Activated T-helper 17 cell treated with anti-CD3 and anti-CD28 coated beads, Interleukin-2, amount 50 U/mL, for 72 hours (primary cell): ENCODE measurements around the gene FKRP. TPM values are rescaled to one million over a fixed set of nuclear protein-coding genes. Genes with fewer than 3 reads are reported as not detected.
A peak's percentile ranks its signal among the peaks of the same experiment; 100 is the strongest.

Source experiments
- ATAC-seq: fragments of 150-1000 bp; cut with Tn5 transposase; replicated peaks from 2 replicates; pipeline ENCODE4 v1.10.0; 2021; ENCODE audit warnings: mild to moderate bottlenecking, moderate library complexity
- H3K27ac Mint-ChIP-seq: one replicate; pipeline ENCODE4 v1.8.0; 2022; ENCODE audit warnings: mixed read lengths
- H3K27me3 Mint-ChIP-seq: one replicate; pipeline ENCODE4 v1.8.0; 2022; ENCODE audit warnings: mixed read lengths
- H3K36me3 Mint-ChIP-seq: one replicate; pipeline ENCODE4 v1.8.0; 2022; ENCODE audit warnings: low read depth, mild to moderate bottlenecking, mixed read lengths
- H3K4me1 Mint-ChIP-seq: one replicate; pipeline ENCODE4 v1.8.0; 2022; ENCODE audit warnings: mixed read lengths
- H3K4me3 Mint-ChIP-seq: one replicate; pipeline ENCODE4 v1.8.0; 2022; ENCODE audit warnings: mild to moderate bottlenecking, mixed read lengths
- H3K9me3 Mint-ChIP-seq: one replicate; pipeline ENCODE4 v1.8.0; 2022; ENCODE audit warnings: mixed read lengths
- total RNA-seq, 2 donors: library from RNA; stranded (reverse); gene quantifications; one replicate each; pipeline ENCODE4 v1.2.3, GENCODE V29; 2022

Gene FKRP
- total RNA-seq, 2 donors from 2014 or later, result 6.3 to 14.3 TPM

DNA sequence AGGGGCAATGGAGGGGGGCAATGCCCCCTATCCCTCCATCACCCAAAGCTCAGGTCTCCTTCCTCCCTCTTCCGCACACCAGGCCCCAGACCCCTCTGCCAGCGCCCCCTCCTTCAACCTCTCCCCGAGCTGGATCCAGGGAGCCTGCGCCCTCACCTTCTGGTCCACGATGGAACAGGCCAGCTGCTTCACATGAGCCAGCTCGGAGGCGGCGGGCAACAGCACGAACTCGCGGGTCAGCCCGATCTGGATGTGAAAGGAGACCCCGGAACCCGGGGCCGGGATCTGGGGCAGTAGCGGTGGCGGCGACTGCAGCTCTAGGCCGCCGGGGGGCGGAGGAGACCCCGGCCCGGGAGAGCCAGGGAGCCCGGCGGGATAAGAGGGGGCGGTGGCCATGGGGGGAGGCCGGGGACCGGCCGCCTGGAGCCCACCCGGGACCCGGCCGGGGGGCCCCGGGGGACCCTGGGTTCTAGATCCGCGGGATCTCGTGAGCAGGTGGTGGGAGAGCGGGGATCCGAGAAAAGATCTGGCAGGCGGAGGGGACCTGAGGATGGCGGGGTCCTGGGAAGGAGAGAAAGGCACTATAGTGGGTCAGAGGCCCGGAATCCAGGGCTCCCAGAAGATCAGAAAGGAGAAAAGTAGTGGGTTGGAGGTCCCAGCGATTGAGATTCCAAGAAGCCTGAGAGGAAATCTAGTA is 29.7 kb upstream of the FKRP start:
- H3K27me3 Mint-ChIP-seq, result no peaks in the 10 kb centered on the region
- no peaks in the 10 kb centered on the region for H3K9me3 Mint-ChIP-seq
- H3K36me3 Mint-ChIP-seq, result peaks cover 72% of the 10 kb centered on the region
- H3K4me3 Mint-ChIP-seq, result peak overlapping the region; percentile 92
- ATAC-seq, result no peak
- H3K4me1 Mint-ChIP-seq, result peaks cover 27% of the 10 kb centered on the region
- peak overlapping the region; percentile 96 for H3K27ac Mint-ChIP-seq

DNA sequence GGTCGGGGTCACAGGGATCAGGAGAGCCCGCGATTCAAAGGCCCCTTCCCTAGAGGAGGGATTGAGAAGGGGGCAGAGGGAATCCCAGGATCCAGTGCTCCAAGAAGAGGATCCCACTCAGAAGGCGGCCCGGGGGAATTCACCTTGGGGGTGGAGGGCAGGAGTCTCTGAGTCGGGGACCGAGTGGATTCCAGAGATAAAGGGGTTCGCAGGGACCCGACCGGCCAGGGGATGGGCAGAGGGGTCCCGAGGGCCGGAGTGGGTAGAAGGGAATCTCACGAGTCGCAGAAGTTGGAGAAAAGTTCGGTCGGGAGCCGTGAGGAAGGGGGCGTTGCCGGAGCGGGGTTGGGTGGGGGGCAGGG is 29.2 kb upstream of the FKRP start:
- Mint-ChIP-seq H3K9me3 (no peaks in the 10 kb centered on the region), H3K27me3 (no peaks in the 10 kb centered on the region), H3K4me3 (peak overlapping the region; percentile 92), H3K4me1 (peaks cover 27% of the 10 kb centered on the region), H3K36me3 (peaks cover 75% of the 10 kb centered on the region), H3K27ac (peak overlapping the region; percentile 96)
- ATAC-seq, result no peak

DNA sequence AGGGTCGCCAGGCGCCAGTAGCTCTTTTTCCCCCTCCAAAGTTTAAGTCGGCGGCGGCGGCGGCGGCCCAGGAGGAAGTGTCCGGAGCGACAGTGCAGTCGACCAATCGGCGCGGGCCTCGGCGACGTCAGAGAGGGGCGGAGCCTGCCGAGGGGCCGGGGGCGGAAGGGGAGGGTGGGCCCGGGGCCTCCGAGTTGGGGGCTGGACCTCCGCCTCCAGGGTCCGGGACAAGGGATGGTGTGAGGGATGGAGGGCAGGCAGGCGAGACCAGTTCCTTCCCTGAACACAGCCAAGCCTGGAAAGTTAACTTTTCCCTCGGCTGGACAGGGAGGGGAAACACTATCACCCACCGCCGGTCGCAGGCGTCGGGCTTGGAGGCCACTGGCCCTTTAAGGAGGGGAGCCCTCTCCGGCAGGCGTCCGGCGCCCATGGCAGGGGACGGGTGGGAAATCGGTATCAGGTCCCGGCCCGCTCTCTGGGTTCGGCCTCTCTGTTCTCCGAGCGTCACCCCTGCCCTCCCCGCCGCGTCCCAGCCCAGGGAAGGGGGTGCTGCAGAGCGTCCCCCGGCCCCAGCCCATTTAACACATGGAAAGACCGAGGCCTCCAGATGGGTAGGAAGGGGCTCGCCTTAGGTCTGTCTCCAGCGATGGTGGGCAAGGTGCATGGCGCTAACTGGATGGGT is 28.7 kb upstream of the FKRP start, which contains the start of gene PRKD2:
PRKD2 (minus strand) TSS at position 81 of the 682 bp plus-strand sequence. CDS start 744 bp downstream, outside the sequence.
- peak within 1 kb of the TSS; percentile 92 for H3K4me3 Mint-ChIP-seq
- H3K27me3 Mint-ChIP-seq, result no peaks in the 10 kb centered on the region
- no peaks in the 10 kb centered on the region for H3K9me3 Mint-ChIP-seq
- peak within 1 kb of the TSS; percentile 96 for H3K27ac Mint-ChIP-seq
- H3K36me3 Mint-ChIP-seq, result peaks cover 76% of the 10 kb centered on the region
- ATAC-seq, result peak; percentile 79
- peaks cover 30% of the 10 kb centered on the region for H3K4me1 Mint-ChIP-seq

DNA sequence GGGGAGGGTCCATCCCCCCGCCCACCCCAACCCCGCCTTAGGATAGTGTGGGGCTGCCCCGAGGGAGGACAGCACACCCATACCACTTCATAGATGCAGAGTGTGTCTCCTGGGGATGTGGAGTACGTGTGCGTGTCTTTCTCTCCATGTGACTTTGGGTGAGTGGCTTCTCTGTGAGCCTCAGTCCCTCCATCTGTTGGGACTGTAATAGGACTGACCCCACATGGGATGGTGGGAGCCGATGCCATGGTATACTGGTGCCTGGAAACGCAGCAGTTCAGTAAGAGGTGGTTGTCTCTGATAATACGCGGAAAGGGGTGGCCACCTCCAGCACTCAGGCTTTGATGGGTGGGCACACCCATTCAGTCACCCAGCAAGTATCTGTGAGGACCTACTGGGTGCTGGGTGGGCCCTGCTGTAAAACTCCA is 28.1 kb upstream of the FKRP start:
- H3K4me1 Mint-ChIP-seq, result peaks cover 31% of the 10 kb centered on the region
- peak overlapping the region; percentile 92 for H3K4me3 Mint-ChIP-seq
- peaks cover 76% of the 10 kb centered on the region for H3K36me3 Mint-ChIP-seq
- ATAC-seq, result peak; percentile 58
- no peaks in the 10 kb centered on the region for H3K27me3 Mint-ChIP-seq
- peak overlapping the region; percentile 96 for H3K27ac Mint-ChIP-seq
- no peaks in the 10 kb centered on the region for H3K9me3 Mint-ChIP-seq

DNA sequence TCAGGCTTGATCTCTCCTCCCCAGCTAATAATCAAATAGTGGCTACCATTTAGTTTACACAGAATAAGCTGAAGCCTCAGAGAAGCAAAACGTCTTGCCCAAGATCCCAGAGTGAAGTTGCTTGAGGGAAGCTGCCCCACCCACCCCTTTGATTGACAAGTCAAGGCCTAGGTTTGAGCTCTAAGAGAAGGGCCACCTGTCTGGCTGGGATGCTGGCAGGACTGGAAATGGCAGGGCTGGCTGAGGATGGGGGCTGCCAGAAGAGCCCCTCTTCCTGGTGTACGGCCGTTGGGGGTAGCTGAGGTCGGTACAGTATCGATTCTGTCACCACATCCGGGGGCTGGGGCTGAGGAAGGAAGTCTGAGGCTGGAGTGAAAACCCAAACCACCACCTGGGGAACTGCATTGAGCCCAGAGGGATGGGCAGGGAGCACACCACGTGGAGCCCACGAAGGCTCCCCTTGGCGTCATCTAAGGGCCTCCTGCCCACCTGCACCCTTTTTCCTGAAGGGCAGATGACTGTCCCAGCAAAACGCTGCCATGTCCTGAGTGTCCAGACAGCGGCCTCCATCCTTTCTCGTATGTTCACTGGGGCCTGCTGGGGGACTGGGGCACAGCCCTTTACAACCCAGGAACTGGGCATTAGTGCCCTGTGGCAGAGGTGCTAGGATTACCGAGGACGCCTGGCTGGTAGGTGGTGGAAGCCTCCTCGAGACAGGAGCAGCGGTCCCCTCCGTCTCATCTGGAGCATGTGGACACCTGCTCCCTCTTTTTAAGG is 27.5 kb upstream of the FKRP start:
- Mint-ChIP-seq H3K4me3 (peak overlapping the region; percentile 92), H3K9me3 (no peaks in the 10 kb centered on the region), H3K27ac (peak overlapping the region; percentile 96), H3K27me3 (no peaks in the 10 kb centered on the region), H3K36me3 (peaks cover 74% of the 10 kb centered on the region), H3K4me1 (peaks cover 31% of the 10 kb centered on the region)
- peak; percentile 37 for ATAC-seq

DNA sequence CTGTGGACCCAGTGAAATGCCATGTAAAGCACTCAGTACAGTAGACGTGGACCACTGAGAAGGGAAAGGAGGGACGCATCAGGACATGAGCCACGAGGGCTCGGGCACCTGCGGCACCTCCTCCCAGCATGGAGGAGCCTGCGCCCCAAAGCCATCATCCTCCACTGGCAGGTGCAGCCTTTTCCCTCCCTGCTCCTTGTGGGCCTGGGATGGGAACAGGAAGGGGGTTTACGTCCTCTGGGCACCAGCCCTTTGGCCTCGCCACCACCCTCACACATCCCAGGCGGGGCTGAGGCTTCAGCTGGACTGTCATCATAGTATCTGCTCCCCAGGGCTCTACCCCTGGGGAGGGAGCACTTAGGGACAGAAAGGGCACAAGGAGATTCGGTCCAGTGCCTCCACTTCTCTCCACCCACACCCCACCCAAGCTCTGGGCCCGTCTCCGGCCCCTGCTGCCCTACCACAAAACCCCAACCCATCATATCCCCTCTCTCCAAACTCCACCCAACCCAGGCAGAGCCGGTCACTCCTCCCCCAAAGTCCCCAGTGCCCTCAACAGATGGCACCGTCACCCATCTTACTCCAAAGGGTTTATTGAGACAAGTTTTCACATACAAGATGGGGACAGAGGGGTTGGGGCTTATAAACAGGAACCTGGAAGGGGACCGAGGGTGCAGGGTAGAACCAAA is 26.8 kb upstream of the FKRP start:
- Mint-ChIP-seq H3K9me3 (no peaks in the 10 kb centered on the region), H3K36me3 (peaks cover 74% of the 10 kb centered on the region), H3K27ac (peak overlapping the region; percentile 70), H3K27me3 (no peaks in the 10 kb centered on the region), H3K4me1 (peaks cover 31% of the 10 kb centered on the region), H3K4me3 (peak overlapping the region; percentile 92)
- ATAC-seq, result no peak

DNA sequence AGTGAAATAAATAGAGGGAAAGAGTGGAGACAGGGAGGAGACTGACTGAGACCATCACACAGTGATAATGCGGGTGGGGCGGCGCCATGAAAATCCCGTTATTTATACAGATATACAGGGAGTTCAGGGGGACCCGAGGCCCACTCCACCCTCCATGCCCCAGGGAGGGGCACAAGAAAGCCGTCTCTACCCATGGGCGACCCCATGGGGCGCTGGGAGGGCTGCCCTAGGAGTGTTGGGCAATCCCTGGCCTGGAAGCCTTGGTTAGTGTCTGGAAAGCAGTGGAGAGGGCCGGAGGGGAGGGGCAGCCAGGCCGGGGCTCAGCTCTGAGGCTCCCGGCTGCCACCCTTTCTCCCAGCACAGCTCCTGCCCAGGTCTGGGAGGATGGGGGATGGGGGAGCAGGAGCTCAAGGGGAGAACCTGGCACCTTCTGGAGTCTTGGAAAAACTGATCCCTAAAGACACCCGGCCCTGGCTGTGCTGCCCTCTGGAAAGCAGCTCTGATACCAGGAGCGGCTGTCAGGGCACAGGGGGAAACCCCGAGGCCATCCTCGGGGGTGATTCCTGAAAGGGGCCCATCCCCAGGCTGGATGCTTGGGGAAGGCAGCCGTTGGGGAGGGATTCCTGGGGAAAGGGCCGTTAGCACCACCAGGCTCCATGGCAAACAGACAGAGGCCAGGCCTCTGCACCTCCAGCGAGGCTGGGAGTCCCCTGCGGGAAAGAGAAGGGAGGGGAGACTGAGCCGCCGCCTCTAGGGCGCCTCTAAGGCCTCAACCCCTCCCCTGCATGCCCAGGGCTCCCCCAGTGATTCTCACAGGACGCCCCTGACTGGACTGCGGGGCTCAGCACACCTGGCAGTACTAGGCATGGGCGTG is 26.0 kb upstream of the FKRP start:
- ATAC-seq, result no peak
- Mint-ChIP-seq H3K4me3 (peak overlapping the region; percentile 92), H3K36me3 (peaks cover 77% of the 10 kb centered on the region), H3K9me3 (no peaks in the 10 kb centered on the region), H3K27me3 (no peaks in the 10 kb centered on the region), H3K27ac (peak overlapping the region; percentile 70), H3K4me1 (peaks cover 31% of the 10 kb centered on the region)

DNA sequence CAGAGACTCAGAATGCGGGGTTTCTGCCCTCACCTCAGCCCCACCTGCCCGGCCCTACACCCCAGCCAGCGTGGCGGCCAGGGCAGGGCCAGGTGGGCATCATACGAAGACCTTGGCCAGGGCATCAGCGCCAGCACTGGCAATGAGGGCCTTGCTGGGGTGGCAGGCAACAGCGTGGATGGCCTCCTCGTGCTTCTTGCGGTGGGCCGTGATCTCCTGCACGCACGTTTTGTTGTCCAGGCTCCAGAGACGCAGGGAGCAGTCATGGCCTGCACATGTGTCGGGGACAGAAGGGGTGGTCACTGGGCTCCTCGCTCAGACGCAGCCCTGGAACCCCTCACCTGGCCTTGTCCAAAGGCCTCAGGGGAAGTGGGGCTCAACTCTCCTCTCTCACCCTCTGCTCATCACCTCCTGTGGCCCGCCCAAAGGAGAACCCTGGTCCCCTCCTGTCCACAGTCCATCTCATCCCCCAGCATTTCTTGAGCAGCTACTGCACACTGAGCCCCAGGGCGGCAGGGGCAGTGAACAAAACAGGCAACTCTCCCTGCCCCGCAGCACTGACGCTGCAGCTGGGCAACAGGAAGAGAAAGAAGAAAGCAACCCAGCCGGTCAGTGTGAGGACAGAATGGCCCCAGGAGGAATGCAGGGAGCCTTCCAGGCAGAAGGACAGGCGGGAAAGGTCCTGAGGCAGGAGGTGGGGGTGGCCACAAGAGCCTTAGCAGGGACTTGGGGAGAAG is 25.2 kb upstream of the FKRP start:
- no peak for ATAC-seq
- Mint-ChIP-seq H3K4me1 (peaks cover 27% of the 10 kb centered on the region), H3K27me3 (no peaks in the 10 kb centered on the region), H3K4me3 (no peak overlapping the region), H3K27ac (peak overlapping the region; percentile 13), H3K9me3 (no peaks in the 10 kb centered on the region), H3K36me3 (peaks cover 78% of the 10 kb centered on the region)

DNA sequence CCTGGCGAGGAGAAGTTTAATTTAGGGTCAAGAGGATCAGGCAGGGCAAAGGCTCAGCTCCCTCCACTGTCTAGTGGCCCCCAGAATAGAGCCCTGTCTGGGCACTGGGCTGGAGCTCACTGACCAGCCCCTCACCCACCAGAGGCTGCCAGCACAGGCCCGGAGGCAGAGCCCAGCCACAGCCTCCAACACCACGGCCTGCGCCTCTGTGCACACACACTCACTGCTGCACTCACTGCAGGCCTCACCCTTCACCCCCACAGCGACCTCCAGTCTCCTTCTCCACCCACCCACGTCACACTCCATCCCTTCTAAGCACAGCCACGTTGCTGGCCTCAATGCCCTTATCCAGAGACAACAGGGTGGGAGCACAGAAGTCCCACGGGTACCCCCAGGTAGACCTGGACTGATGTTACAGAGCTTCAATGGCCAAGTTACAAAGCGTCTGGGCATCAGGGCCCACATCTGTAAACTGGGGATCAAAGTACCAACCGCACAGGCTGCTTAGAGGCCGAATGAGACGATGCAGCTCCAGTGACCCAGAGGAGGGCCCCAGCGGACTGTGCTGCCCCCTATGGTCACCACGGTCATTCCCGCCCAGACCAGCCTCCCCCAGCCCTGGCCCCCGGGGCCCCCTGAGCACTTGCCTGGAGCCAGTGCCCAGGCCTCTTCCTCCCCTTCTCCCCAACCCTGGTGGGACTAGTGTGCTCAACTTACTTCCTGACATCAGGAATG is 24.4 kb upstream of the FKRP start:
- Mint-ChIP-seq H3K9me3 (no peaks in the 10 kb centered on the region), H3K4me3 (no peak overlapping the region), H3K27ac (peak overlapping the region; percentile 13), H3K36me3 (peaks cover 78% of the 10 kb centered on the region), H3K4me1 (peaks cover 27% of the 10 kb centered on the region), H3K27me3 (no peaks in the 10 kb centered on the region)
- ATAC-seq, result no peak

DNA sequence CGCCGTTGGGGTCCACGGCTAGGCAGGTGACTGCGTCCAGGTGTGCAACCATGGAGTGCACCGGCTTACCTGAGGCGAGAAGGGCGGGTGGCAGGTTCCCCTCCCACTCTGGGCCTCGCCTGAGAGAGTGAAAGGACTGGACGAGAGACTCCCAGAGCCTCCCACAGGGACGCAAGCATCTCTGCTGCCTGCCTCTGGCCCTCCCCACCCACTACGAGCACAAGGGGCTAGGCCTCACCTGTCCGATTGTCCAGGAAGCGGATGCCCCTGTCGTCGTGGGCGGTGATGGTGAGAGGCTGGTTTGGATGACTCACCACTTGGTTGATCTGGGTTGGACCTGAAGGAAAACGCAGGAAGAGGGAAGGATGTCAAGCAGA is 23.9 kb upstream of the FKRP start:
- Mint-ChIP-seq H3K27me3 (no peaks in the 10 kb centered on the region), H3K36me3 (peaks cover 78% of the 10 kb centered on the region), H3K4me3 (no peak overlapping the region), H3K4me1 (peaks cover 27% of the 10 kb centered on the region), H3K9me3 (no peaks in the 10 kb centered on the region), H3K27ac (peak overlapping the region; percentile 47)
- ATAC-seq, result no peak

DNA sequence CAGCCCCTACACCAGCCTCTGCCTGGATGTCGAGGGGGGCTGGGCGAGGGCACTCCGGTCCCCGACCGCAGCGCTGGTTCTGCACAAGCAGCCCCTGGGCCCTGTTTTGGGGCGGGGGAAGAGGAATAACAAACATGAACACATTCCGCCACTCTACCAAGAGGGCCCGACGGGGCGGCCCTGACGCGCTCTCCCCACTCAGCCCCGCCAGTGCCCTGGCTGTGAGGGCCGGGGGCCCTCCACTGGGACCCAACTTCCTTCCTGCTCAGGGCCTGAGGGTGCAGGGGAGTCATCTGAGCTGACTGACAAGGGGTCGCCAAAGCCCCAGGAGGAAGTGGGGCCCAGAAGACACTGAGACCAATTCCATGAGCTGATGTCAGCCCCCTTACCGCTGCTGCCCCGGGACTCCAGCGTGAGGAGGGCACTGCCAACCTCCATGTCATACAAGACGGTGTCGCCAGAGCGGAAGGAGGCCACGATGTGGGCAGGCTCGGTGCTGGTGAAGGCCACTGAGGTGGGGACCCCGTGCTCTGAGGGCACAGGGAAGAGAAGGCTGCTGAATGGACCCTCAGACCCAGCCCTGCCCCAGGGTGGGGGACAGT is 23.3 kb upstream of the FKRP start:
- H3K4me1 Mint-ChIP-seq, result peaks cover 27% of the 10 kb centered on the region
- peak overlapping the region; percentile 47 for H3K27ac Mint-ChIP-seq
- no peak for ATAC-seq
- H3K4me3 Mint-ChIP-seq, result no peak overlapping the region
- no peaks in the 10 kb centered on the region for H3K9me3 Mint-ChIP-seq
- H3K27me3 Mint-ChIP-seq, result no peaks in the 10 kb centered on the region
- peaks cover 81% of the 10 kb centered on the region for H3K36me3 Mint-ChIP-seq

DNA sequence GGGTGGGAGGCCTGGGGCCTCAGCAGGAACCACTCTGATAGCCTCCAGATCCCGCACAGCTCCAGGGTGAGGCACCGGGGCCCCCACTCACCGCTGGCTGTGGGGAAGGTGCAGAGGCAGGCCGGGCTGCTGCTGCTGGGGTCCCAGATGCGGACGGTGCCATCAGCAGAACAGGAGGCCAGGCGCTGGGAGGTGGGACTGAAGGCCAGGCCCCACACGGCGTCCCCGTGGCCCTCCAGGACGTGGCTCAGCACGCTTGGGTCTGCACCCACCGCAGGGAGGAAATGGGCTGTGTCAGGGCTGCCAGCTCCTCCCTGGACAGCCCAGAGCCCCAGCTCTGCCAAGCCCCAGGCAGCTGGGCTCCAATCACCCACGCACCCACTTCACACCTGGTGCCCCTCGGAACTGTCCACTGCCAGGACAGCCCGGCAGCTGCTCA is 22.8 kb upstream of the FKRP start:
- no peak for ATAC-seq
- Mint-ChIP-seq H3K4me3 (no peak overlapping the region), H3K27me3 (no peaks in the 10 kb centered on the region), H3K27ac (no peak overlapping the region), H3K36me3 (peaks cover 85% of the 10 kb centered on the region), H3K9me3 (no peaks in the 10 kb centered on the region), H3K4me1 (peaks cover 22% of the 10 kb centered on the region)
